HG03095 (cell line): ENCODE data around the gene ABCA4.
"Not testable (repeated sequence)": the region's sequence is repeated elsewhere in the genome, so short reads cannot be mapped to it uniquely, and the experiment has no call there.

Experiments
- ATAC-seq: cut with Tn5 transposase; IDR thresholded peaks from one replicate; pipeline ENCODE4 v1.9.1; 2021; ENCODE audit warnings: moderate library complexity; ENCODE audit not compliant: unreplicated experiment

ABCA4 gene

GRCh38 chr1:93959413-93959812 is 161.5 kb downstream of the ABCA4 start:
- no peak for ATAC-seq

- no peak for ATAC-seq
Measured at GRCh38 chr1:93958726-93959100, 162.2 kb downstream of the ABCA4 start.

- no peak for ATAC-seq
Measured at GRCh38 chr1:93958032-93958725, 162.8 kb downstream of the ABCA4 start.

- ATAC-seq: no peak
Measured at GRCh38 chr1:93955765-93956164, 165.2 kb downstream of the ABCA4 start.

- ATAC-seq: not testable (repeated sequence)
Measured at GRCh38 chr1:93947002-93947686, 173.8 kb downstream of the ABCA4 start.
